ENCODE data around the gene TENT4B.

DNA sequence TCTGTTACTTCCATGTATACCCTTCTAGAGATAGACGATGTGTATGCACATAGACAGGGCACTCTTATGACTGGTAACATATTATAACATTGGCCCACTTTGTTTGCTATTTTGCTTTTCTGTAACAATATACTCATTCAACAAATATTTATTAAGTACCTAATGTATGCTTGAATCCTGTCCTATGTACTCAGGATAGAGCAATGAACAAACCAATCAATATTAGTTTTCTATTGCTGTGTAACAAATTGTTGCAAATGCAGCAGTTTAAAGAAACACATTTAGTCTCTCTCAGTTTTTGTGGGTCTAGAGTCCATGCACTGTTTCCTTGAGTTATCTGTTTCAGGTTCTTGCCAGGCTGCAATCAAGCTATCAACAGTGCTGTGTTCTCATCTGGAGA is 29.7 kb upstream of the TENT4B start:
- TF ChIP-seq ARNT (IDR thresholded peaks at IDR 0.05), result no peak
- no peak for TF ChIP-seq NFRKB (IDR thresholded peaks at IDR 0.05)
- no peak for TF ChIP-seq HDGF (IDR thresholded peaks at IDR 0.05; ENCODE audit: borderline replicate concordance)
- no peak for TF ChIP-seq CTBP1 (IDR thresholded peaks at IDR 0.05; ENCODE audit: borderline replicate concordance)
- no peak for TF ChIP-seq FOXK2 (IDR thresholded peaks at IDR 0.05)
- TF ChIP-seq SUZ12 (IDR thresholded peaks at IDR 0.05), result no peak
- TF ChIP-seq L3MBTL2 (conservative IDR thresholded peaks at IDR 0.05), result no peak
- no peak for TF ChIP-seq SP1 (IDR thresholded peaks at IDR 0.05)
- TF ChIP-seq BHLHE40 (IDR thresholded peaks at IDR 0.05; ENCODE audit: borderline replicate concordance), result no peak
- no peak for TF ChIP-seq ELF4 (IDR thresholded peaks at IDR 0.05)
- no peak for TF ChIP-seq FOXA1 (IDR thresholded peaks at IDR 0.05)
- no peak for TF ChIP-seq TARDBP (IDR thresholded peaks at IDR 0.05)
- TF ChIP-seq ZNF384 (IDR thresholded peaks at IDR 0.05), result no peak
- TF ChIP-seq FOXM1 (IDR thresholded peaks at IDR 0.05; ENCODE audit: borderline replicate concordance), result no peak
